Esophagus squamous epithelium (tissue), 5 donors: ENCODE data around the gene XCL1. TPM values are rescaled to one million over a fixed set of nuclear protein-coding genes. Genes with fewer than 3 reads are reported as not detected.
A peak's percentile ranks its signal among the peaks of the same experiment; 100 is the strongest.
"Not testable (repeated sequence)": the region's sequence is repeated elsewhere in the genome, so short reads cannot be mapped to it uniquely, and the experiment has no call there.

Experiments
- DNase-seq: peaks from one replicate; lab custom pipeline; 2025; lab: John Stamatoyannopoulos, UW
- H3K27ac ChIP-seq, 4 donors: fragments of 200-600 bp; sonication (generic); one replicate each; pipeline ENCODE4 v1.5.1; 2016 to 2019; ENCODE audit warnings: mild to moderate bottlenecking in 1 of 4
- H3K27me3 ChIP-seq, 4 donors: fragments of 200-600 bp; sonication (generic); 1 replicate in 3 of 4; 2 replicates in 1 of 4; pipeline versions ENCODE4 v1.5.1 to v1.6.0; 2017 to 2021; ENCODE audit warnings: antibody characterized with exemption in 1 of 4
- H3K36me3 ChIP-seq, 3 donors: fragments of 200-600 bp; sonication (generic); one replicate each; pipeline ENCODE4 v1.5.1; 2016 to 2019
- H3K4me1 ChIP-seq, 3 donors: fragments of 200-600 bp; sonication (generic); one replicate each; pipeline ENCODE4 v1.5.1; 2017 to 2019
- H3K4me3 ChIP-seq, 4 donors: fragments of 200-600 bp; sonication (generic); 1 replicate in 3 of 4; 2 replicates in 1 of 4; pipeline ENCODE4 v1.5.1; 2016 to 2019; ENCODE audit warnings: mild to moderate bottlenecking in 2 of 4, moderate library complexity in 1 of 4
- H3K9me3 ChIP-seq, 3 donors: fragments of 200-600 bp; sonication (generic); one replicate each; pipeline ENCODE4 v1.5.1; 2016 to 2019
- POLR2A ChIP-seq, 4 donors: fragments of 450-650 bp; IDR thresholded peaks; one replicate each; pipeline ENCODE4 v1.6.1; 2017; ENCODE audit warnings: antibody characterized with exemption in 4 of 4, mild to moderate bottlenecking in 4 of 4, moderate library complexity in 3 of 4
- WGBS, 2 donors: methylation state at CpG; one replicate each; pipeline ENCODE4 v1.1.5; 2018; 5-methylcytosine and 5-hydroxymethylcytosine counted together
- intact Hi-C: fragments of 100-400 bp; cut with DNase I; formaldehyde crosslinking; loops from one replicate; pipeline ENCODE4 v1.15.0; 2022
- total RNA-seq, 4 donors: library from RNA; depleted of rRNA; stranded (reverse); fragments of >200 nt; gene quantifications; one replicate each; pipeline ENCODE4 v1.1.0, GENCODE V29; 2016
- TF ChIP-seq, protein P1 (sequence below), 6 experiments: fragments of 450-650 bp in 4 of 6; fragments of 200-600 bp in 2 of 6; sonication (generic) in 2 of 6; IDR thresholded peaks; one replicate each; pipeline ENCODE4 v1.5.1; 2016 to 2019; ENCODE audit warnings: antibody characterized with exemption in 6 of 6, mild to moderate bottlenecking in 4 of 6, moderate library complexity in 4 of 6
- donor health status: DM: yes; HTN: yes; CAD: no.

XCL1 gene
- total RNA-seq, 4 donors from 2014 or later: 0.76 TPM; not detected in 3

GRCh38 chr1:168568346-168568745, 8.1 kb upstream of the XCL1 start:
- Histone ChIP-seq H3K9me3 (no peaks in the 10 kb centered on the region), H3K4me3 (no peak overlapping the region), H3K4me1 (no peaks in the 10 kb centered on the region), H3K36me3 (no peaks in the 10 kb centered on the region), H3K27me3 (peaks cover 0 to 11% (median 0%) of the 10 kb centered on the region in 4 donors), H3K27ac (no peak overlapping the region)
- TF ChIP-seq POLR2A (IDR thresholded peaks at IDR 0.05): no peak
- TF ChIP-seq, protein P1, sequence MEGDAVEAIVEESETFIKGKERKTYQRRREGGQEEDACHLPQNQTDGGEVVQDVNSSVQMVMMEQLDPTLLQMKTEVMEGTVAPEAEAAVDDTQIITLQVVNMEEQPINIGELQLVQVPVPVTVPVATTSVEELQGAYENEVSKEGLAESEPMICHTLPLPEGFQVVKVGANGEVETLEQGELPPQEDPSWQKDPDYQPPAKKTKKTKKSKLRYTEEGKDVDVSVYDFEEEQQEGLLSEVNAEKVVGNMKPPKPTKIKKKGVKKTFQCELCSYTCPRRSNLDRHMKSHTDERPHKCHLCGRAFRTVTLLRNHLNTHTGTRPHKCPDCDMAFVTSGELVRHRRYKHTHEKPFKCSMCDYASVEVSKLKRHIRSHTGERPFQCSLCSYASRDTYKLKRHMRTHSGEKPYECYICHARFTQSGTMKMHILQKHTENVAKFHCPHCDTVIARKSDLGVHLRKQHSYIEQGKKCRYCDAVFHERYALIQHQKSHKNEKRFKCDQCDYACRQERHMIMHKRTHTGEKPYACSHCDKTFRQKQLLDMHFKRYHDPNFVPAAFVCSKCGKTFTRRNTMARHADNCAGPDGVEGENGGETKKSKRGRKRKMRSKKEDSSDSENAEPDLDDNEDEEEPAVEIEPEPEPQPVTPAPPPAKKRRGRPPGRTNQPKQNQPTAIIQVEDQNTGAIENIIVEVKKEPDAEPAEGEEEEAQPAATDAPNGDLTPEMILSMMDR (IDR thresholded peaks at IDR 0.05): no peak
- DNase-seq: no peak
- WGBS, 2 donors: 61 to 77% methylated on average over 1 of the region's 1 CpG
- intact Hi-C loops: no loop called here

- DNase-seq: no peak
- H3K4me3 ChIP-seq: no peak overlapping the region
Measured at GRCh38 chr1:168570652-168571051, 5.8 kb upstream of the XCL1 start.

GRCh38 chr1:168572633-168573032, 3.8 kb upstream of the XCL1 start:
- no peaks in the 10 kb centered on the region for H3K9me3 ChIP-seq
- H3K4me1 ChIP-seq: no peaks in the 10 kb centered on the region
- H3K4me3 ChIP-seq: no peak overlapping the region
- H3K36me3 ChIP-seq: no peaks in the 10 kb centered on the region
- TF ChIP-seq POLR2A (IDR thresholded peaks at IDR 0.05): no peak
- TF ChIP-seq, protein P1 (IDR thresholded peaks at IDR 0.05): no peak
- intact Hi-C loops: no loop called here
- DNase-seq: no peak
- H3K27ac ChIP-seq: no peak overlapping the region
- peaks cover 0 to 7% (median 0%) of the 10 kb centered on the region in 4 donors for H3K27me3 ChIP-seq
- WGBS, 2 donors: 79 to 80% methylated on average over 3 of the region's 3 CpGs

More at GRCh38 chr1:168570652-168571051, 5.8 kb upstream of the XCL1 start:
- Histone ChIP-seq H3K27me3 (peaks cover 0 to 7% (median 0%) of the 10 kb centered on the region in 4 donors), H3K9me3 (no peaks in the 10 kb centered on the region), H3K27ac (no peak overlapping the region), H3K4me1 (no peaks in the 10 kb centered on the region), H3K36me3 (no peaks in the 10 kb centered on the region)
- no peak for TF ChIP-seq POLR2A (IDR thresholded peaks at IDR 0.05)
- TF ChIP-seq, protein P1 (IDR thresholded peaks at IDR 0.05): no peak
- intact Hi-C loops: no loop called here
- 69 to 87% methylated on average over 3 of the region's 3 CpGs for WGBS, 2 donors

DNA sequence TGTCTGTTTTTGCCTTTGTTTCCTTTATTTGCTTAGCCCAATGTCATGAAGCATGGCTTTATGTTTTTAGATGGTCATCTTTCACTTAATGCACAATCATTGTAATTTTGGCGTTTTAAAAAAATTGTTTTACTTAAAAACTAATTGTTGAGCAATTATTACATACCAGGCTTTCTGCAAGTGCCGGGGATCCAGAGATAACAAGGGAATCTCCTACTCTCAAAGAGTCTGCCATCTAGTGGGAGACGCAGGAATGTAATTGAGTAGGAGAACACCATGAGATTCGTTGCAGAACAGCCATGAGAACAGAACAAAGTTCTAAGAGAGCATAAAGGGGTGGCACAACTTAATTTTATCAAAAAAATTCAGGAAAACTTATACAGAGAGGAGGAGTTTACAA, 2.2 kb upstream of the XCL1 start:
- H3K27me3 ChIP-seq, H3K4me3 ChIP-seq, H3K9me3 ChIP-seq, intact Hi-C loops, H3K36me3 ChIP-seq, H3K4me1 ChIP-seq, DNase-seq, H3K27ac ChIP-seq: not testable (repeated sequence)
- 0 to 1% methylated on average over 3 to 4 of the region's 4 CpGs for WGBS, 2 donors
- TF ChIP-seq, protein P1 (IDR thresholded peaks at IDR 0.05): peak in 5 of 6 experiments; percentile 23 to 61 (median 38)

DNA sequence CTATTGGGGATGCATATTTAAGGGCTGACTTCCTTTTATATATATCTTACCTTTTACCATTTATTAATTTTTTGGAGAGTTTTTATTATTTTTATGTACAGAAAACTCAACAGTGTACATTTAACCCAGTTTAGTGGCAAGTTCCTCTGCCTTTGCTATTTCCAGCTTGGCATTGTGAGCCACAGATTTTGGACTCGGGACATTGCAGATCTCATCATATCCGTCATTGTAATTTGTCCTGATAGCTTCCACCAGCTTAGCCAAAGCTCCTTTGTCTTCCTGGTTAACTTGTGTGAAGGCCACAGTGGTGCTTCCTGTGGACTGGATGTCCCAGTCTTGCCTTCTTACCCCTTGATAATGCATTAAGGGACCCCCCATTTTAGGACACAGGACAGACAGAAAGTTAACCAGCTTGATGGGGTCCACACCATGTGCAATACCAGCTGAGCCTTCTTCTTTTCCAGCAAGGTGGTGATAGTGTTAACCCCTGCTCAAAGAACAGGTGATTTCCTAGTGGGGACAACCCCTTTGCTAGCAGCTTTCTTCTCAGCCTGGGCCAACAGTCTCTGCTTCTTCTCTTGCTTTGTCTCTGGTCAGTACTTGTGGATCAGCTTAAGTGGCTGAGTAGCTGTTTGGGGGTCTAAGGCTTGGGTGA, 2.3 kb downstream of the XCL1 start:
- intact Hi-C loops, H3K27ac ChIP-seq, H3K9me3 ChIP-seq, H3K36me3 ChIP-seq, H3K4me1 ChIP-seq, H3K4me3 ChIP-seq, DNase-seq, H3K27me3 ChIP-seq: not testable (repeated sequence)
- WGBS, 2 donors: 68 to 81% methylated on average over 2 of the region's 2 CpGs

DNA sequence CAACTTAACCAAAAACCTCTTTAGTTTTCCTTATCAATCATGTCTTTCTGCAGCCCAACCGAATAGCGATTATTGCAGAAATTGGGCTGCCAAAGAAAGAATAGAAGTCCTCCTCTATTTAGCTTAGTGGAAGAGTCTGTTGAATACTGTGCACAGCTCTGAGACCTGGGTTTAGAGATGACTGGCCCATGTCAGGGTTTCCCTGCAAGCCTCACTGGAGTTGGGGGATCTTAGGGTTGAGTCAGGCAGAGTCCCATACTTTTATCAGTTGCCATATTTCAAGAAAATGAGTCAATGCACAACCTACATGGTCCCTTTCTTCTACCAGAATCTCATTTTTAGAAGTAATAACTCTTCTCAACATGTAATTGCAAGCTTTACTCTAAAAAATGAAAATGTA, 3.9 kb downstream of the XCL1 start:
- not testable (repeated sequence) for H3K27ac ChIP-seq, H3K36me3 ChIP-seq, H3K27me3 ChIP-seq, H3K4me3 ChIP-seq, H3K9me3 ChIP-seq, DNase-seq, H3K4me1 ChIP-seq
- intact Hi-C loops: loop anchor here (10.0 kb wide), 1 partner anchor 145 kb away; no protein-coding TSS in a partner anchor
- WGBS, 2 donors: 91 to 94% methylated on average over 2 of the region's 2 CpGs

GRCh38 chr1:168580991-168581390, 4.6 kb downstream of the XCL1 start:
- 80 to 82% methylated on average over 7 of the region's 7 CpGs for WGBS, 2 donors
- DNase-seq, H3K4me3 ChIP-seq, H3K9me3 ChIP-seq, H3K4me1 ChIP-seq, H3K36me3 ChIP-seq, H3K27ac ChIP-seq, H3K27me3 ChIP-seq: not testable (repeated sequence)
- intact Hi-C loops: loop anchor here (10.0 kb wide), 1 partner anchor 146 kb away; no protein-coding TSS in a partner anchor
